T47D (cell line): ENCODE results near the gene C5orf22.
"Not testable (repeated sequence)": the region's sequence is repeated elsewhere in the genome, so short reads cannot be mapped to it uniquely, and the experiment has no call there.

ENCODE experiments used
- DNase-seq, 2 experiments: peaks; one replicate each; pipeline versions ENCODE4 v3.0.0 to v3.0.0-alpha.2; 2011 to 2012; ENCODE audit warnings: low read depth in 1 of 2, low spot score in 1 of 2
- JUND ChIP-seq: IDR thresholded peaks from 2 replicates; pipeline ENCODE4 v1.6.1; 2012; ENCODE audit warnings: low read depth
- in situ Hi-C: cut with HindIII; loops from 2 replicates; pipeline ENCODE4 v1.10.0; 2016; ENCODE audit warnings: low sequenced_read_pairs, low pct_unique_long_range_greater_than_20kb

Gene C5orf22

DNA sequence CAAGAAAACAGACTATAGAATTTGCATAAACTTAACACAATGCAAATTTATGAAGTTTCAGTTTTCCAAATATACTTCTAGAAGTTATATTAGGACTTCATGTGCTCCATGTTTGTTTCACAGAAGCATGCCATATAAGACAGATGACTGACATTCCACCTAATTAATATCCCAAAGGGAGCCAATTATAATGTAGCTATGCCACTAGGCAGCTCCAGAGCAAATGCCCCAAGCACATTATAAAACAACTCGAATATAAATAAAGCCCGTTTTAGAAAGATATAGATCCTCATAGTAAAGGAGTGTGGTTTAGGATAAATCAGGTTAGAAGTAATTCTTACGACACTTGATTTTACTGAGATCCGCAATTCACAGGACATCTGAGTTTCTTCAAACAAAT is 9.1 kb upstream of the C5orf22 start:
- in situ Hi-C loops, result no loop called here
- no peak for TF ChIP-seq JUND
- no peak for DNase-seq

GRCh38 chr5:31530541-31531265 is 1.4 kb upstream of the C5orf22 start:
- DNase-seq, result no peak
- no peak for TF ChIP-seq JUND
- in situ Hi-C loops, result no loop called here

DNA sequence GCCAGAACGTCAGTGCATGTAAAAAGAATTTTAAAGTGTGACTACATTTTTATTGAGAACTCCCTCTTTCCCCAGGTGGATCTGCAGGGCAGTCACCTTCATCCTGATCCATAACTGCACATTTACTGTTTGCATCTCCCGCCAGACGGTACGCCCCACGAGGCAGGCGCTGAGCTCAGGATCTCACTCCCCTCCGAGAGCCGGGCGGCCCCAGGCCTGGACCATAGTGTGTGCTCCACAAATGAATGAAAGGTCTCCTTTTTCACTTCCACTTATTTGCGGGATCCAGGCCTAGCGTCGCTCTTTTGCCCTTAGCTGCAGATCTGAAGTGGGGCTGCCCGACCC is 586 bp upstream of the C5orf22 start:
- in situ Hi-C loops, result no loop called here
- no peak for TF ChIP-seq JUND
- DNase-seq, result peak in 1 of 2 experiments; percentile 28

- DNase-seq, result no peak
- TF ChIP-seq JUND, result no peak
- in situ Hi-C loops, result no loop called here
These were observed 2.5 kb downstream of the C5orf22 start for GRCh38 chr5:31534527-31535046.

GRCh38 chr5:31536873-31537272 is 4.8 kb downstream of the C5orf22 start:
- TF ChIP-seq JUND, result no peak
- DNase-seq, result no peak
- in situ Hi-C loops, result no loop called here

- in situ Hi-C loops, result no loop called here
These were observed 5.2 kb downstream of the C5orf22 start for GRCh38 chr5:31537349-31537748.

GRCh38 chr5:31537851-31538250 is 5.8 kb downstream of the C5orf22 start:
- no peak for TF ChIP-seq JUND
- in situ Hi-C loops, result no loop called here
- DNase-seq, result no peak

More at GRCh38 chr5:31537349-31537748, 5.2 kb downstream of the C5orf22 start:
- no peak for TF ChIP-seq JUND
- no peak for DNase-seq

DNA sequence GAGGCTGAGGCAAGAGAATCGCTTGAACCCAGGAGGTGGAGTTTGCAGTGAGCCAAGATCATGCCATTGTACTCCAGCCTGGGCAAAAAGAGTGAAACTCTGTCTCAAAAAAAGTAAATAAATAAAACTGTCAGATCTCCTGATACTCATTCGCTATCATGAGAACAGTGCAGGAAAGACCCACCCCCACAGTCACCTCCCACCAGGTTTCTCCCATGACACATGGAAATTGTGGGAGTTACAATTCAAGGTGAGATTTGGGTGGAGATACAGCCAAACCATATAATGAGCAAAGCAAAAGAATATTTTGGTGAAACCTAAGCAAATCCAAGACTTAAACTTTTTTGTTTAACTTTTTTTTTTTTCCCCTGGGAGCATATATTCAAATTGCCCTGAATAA is 17.0 kb downstream of the C5orf22 start:
- DNase-seq, in situ Hi-C loops: not testable (repeated sequence)

- peak; percentile 19 to 71 for DNase-seq
- in situ Hi-C loops, result no loop called here
- no peak for TF ChIP-seq JUND
These were observed 19.8 kb downstream of the C5orf22 start for GRCh38 chr5:31551878-31552277.

DNA sequence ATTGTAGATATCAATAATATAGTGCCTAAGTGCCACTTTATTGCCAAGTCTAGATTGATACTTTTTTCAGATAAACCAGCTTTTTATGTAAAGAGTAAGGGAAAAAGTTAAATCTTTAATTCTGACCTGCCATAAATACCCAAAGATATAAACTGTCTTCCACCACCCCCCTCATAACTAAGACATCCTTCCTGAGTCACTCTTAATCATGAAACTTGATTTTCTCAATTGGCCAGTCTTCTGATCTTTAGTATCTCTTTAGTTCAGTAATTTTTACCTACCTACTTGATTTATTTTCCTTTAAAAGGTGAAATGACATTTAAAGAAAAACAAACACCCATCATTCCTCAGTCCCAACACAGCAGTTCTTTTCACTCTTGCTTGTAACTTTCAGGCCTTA is 21.8 kb downstream of the C5orf22 start:
- TF ChIP-seq JUND, result no peak
- in situ Hi-C loops, result no loop called here
- DNase-seq, result no peak

DNA sequence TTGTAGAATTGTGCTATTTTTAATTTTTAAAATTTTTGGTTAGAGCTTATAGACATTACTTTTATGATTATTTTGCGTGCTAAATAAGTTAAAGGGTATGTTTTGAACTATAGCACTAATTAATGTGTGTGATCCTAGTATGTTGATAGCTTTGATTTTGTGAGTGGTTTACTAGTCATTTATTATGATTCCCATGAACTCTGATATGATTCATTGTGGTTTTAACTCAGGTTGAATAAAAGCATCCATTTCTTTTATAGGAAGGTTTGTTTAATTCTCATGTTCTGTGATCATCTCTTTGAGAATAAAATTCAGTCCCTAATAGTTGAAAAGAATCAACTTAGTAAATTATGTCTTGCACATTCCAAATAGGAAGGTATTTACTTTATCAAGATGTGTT is 22.5 kb downstream of the C5orf22 start:
- DNase-seq, result no peak
- in situ Hi-C loops, result no loop called here
- no peak for TF ChIP-seq JUND

GRCh38 chr5:31556461-31556860 is 24.4 kb downstream of the C5orf22 start:
- DNase-seq, result no peak
- TF ChIP-seq JUND, result no peak
- in situ Hi-C loops, result no loop called here

- no peak for TF ChIP-seq JUND
- DNase-seq, result no peak
- in situ Hi-C loops, result no loop called here
These were observed 27.8 kb downstream of the C5orf22 start for GRCh38 chr5:31559942-31560341.

DNA sequence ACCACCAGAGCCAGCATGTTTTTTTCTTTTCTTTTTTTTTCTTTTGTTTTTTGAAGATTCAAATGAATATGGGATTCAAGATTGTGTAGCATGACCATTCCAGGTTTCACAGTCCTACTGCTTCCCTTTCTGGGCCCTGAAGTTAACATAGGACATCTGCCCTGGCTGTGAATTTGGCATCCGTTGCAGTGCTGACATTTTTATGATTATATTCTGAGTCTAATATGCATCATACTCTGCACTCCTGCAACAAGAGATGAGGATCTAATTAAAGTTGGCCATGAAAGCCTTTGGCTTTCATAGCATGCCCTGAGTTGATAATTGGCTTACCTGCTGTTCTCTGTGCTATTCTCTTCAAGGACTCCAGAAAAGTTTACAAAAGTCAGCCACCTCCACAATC is 29.8 kb downstream of the C5orf22 start:
- in situ Hi-C loops, result no loop called here
- no peak for TF ChIP-seq JUND
- DNase-seq, result no peak
